Naive thymus-derived CD4-positive, alpha-beta T cell (primary cell): Measurements from ENCODE around the gene RBL1. TPM values are rescaled to one million over a fixed set of nuclear protein-coding genes. Genes with fewer than 3 reads are reported as not detected.
"Not testable (repeated sequence)": the region's sequence is repeated elsewhere in the genome, so short reads cannot be mapped to it uniquely, and the experiment has no call there.

Experiments
- ATAC-seq: fragments of 150-1000 bp; cut with Tn5 transposase; 2 replicates; pipeline ENCODE4 v1.10.0; 2021; ENCODE audit warnings: mild to moderate bottlenecking, moderate library complexity
- CTCF ChIA-PET: fragments of 350-600 bp; sonication (Branson Sonifier 250); formaldehyde crosslinking; loops from one replicate; lab custom pipeline; 2021; ENCODE audit warnings: antibody characterized with exemption; lab: Charles Lee
- POLR2A ChIA-PET: fragments of 350-600 bp; sonication (Branson Sonifier 250); formaldehyde crosslinking; loops from one replicate; lab custom pipeline; 2021; ENCODE audit warnings: antibody characterized with exemption, inconsistent platforms; lab: Charles Lee
- DNase-seq, 9 donors: peaks; one replicate each; pipeline versions ENCODE4 v3.0.0 to v3.0.0-alpha.2; 2020 to 2022; ENCODE audit warnings: mixed read lengths in 1 of 9
- H3K27ac ChIP-seq: one replicate; pipeline ENCODE4 v1.7.0; 2013; ENCODE audit warnings: mild to moderate bottlenecking, low read depth, low read length, moderate library complexity
- H3K27me3 ChIP-seq, 2 donors: one replicate each; pipeline ENCODE4 v1.7.0; 2013; ENCODE audit warnings: low read length in 2 of 2, mild to moderate bottlenecking in 2 of 2, moderate library complexity in 2 of 2; ENCODE audit not compliant: control insufficient read depth in 2 of 2, insufficient read depth in 2 of 2
- H3K36me3 ChIP-seq, 3 experiments: 1 replicate in 2 of 3; 2 replicates in 1 of 3; pipeline ENCODE4 v1.7.0; 2013; ENCODE audit warnings: low read length in 3 of 3, mild to moderate bottlenecking in 3 of 3, moderate library complexity in 1 of 3; ENCODE audit not compliant: insufficient read depth in 3 of 3, control insufficient read depth in 2 of 3
- H3K4me1 ChIP-seq, 2 donors: one replicate each; pipeline ENCODE4 v1.7.0; 2013; ENCODE audit warnings: low read length in 2 of 2, mild to moderate bottlenecking in 2 of 2, moderate library complexity in 1 of 2; ENCODE audit not compliant: control insufficient read depth in 2 of 2, insufficient read depth in 2 of 2
- H3K4me3 ChIP-seq: 2 replicates; pipeline ENCODE4 v1.7.0; 2013; ENCODE audit warnings: mild to moderate bottlenecking, low read length
- H3K9me3 ChIP-seq, 3 experiments: 1 replicate in 2 of 3; 2 replicates in 1 of 3; pipeline ENCODE4 v1.7.0; 2013; ENCODE audit warnings: low read length in 3 of 3; ENCODE audit not compliant: control insufficient read depth in 2 of 3
- H3K27ac Mint-ChIP-seq, 9 donors: one replicate each; pipeline ENCODE4 v1.8.0; 2020 to 2022; ENCODE audit warnings: mixed read lengths in 9 of 9, mild to moderate bottlenecking in 8 of 9, moderate library complexity in 5 of 9, inconsistent platforms in 2 of 9
- H3K27me3 Mint-ChIP-seq, 5 donors: one replicate each; pipeline ENCODE4 v1.8.0; 2021 to 2022; ENCODE audit warnings: mixed read lengths in 5 of 5, mild to moderate bottlenecking in 1 of 5
- H3K36me3 Mint-ChIP-seq, 5 donors: one replicate each; pipeline ENCODE4 v1.8.0; 2020 to 2022; ENCODE audit warnings: mixed read lengths in 5 of 5, mild to moderate bottlenecking in 3 of 5, inconsistent platforms in 1 of 5
- H3K4me1 Mint-ChIP-seq, 7 donors: one replicate each; pipeline ENCODE4 v1.8.0; 2020 to 2022; ENCODE audit warnings: mixed read lengths in 7 of 7, mild to moderate bottlenecking in 3 of 7, inconsistent platforms in 1 of 7
- H3K4me3 Mint-ChIP-seq, 10 donors: one replicate each; pipeline ENCODE4 v1.8.0; 2020 to 2022; ENCODE audit warnings: mild to moderate bottlenecking in 10 of 10, mixed read lengths in 10 of 10, moderate library complexity in 6 of 10, inconsistent platforms in 2 of 10
- H3K9me3 Mint-ChIP-seq, 11 donors: one replicate each; pipeline ENCODE4 v1.8.0; 2020 to 2022; ENCODE audit warnings: mixed read lengths in 11 of 11, mild to moderate bottlenecking in 4 of 11, inconsistent platforms in 1 of 11, moderate library complexity in 1 of 11
- intact Hi-C, 2 donors: fragments of 100-400 bp; cut with micrococcal nuclease; formaldehyde crosslinking; loops; one replicate each; pipeline ENCODE4 v1.15.1; 2023
- polyA plus RNA-seq, 2 donors: library from polyadenylated mRNA; unstranded; fragments of 300-500 nt; fragmentation: Illumina TruSeq; gene quantifications; one replicate each; pipeline ENCODE4 v1.2.3, GENCODE V29; 2021
- total RNA-seq, 6 experiments: library from RNA in 5 of 6; stranded (reverse) in 5 of 6; gene quantifications; 1 replicate in 5 of 6; 2 replicates in 1 of 6; pipeline ENCODE4 v1.2.3 and lab custom pipeline; 2021 to 2026

The RBL1 gene
- total and polyA plus RNA-seq, 7 experiments from 2014 or later = 10.0 to 51.2 (median 28.3) TPM

GRCh38 chr20:37069563-37069962, 26.2 kb downstream of the RBL1 start:
- CTCF ChIA-PET, intact Hi-C loops: not testable (repeated sequence)

GRCh38 chr20:37066168-37066567, 29.6 kb downstream of the RBL1 start:
- H3K9me3 ChIP-seq = no peaks in the 10 kb centered on the region
- no peak overlapping the region for H3K27ac ChIP-seq
- Mint-ChIP-seq H3K27me3 (no peaks in the 10 kb centered on the region), H3K27ac (peak overlapping the region in 2 of 9 donors; percentile 1 to 29), H3K36me3 (peaks cover 6 to 32% (median 20%) of the 10 kb centered on the region in 5 donors), H3K4me1 (peaks cover 3 to 8% (median 4%) of the 10 kb centered on the region in 7 donors), H3K9me3 (no peaks in the 10 kb centered on the region), H3K4me3 (no peak overlapping the region)
- H3K36me3 ChIP-seq = peaks cover 0 to 27% (median 12%) of the 10 kb centered on the region in 3 experiments
- peaks cover 4% of the 10 kb centered on the region in 2 donors for H3K4me1 ChIP-seq
- ChIA-PET POLR2A (interaction anchor here (0.6 kb wide), 1 partner anchor 58 kb away, joined by 3 read pairs; no protein-coding TSS in a partner anchor), CTCF (interaction anchor here (1.1 kb wide), 1 partner anchor 23 kb away, joined by 3 read pairs; no protein-coding TSS in a partner anchor)
- intact Hi-C loops = no loop called here
- DNase-seq (no peak), ATAC-seq (no peak)
- H3K4me3 ChIP-seq = no peak overlapping the region
- no peaks in the 10 kb centered on the region for H3K27me3 ChIP-seq

More at GRCh38 chr20:37069563-37069962, 26.2 kb downstream of the RBL1 start:
- H3K27me3 Mint-ChIP-seq, H3K9me3 Mint-ChIP-seq, H3K4me3 Mint-ChIP-seq, H3K9me3 ChIP-seq, H3K4me3 ChIP-seq, POLR2A ChIA-PET, H3K27me3 ChIP-seq, H3K27ac Mint-ChIP-seq, ATAC-seq, DNase-seq, H3K27ac ChIP-seq: not testable (repeated sequence)
- H3K4me1 Mint-ChIP-seq = peaks cover 14 to 33% (median 26%) of the 10 kb centered on the region in 7 donors
- peaks cover 0 to 18% (median 7%) of the 10 kb centered on the region in 3 experiments for H3K36me3 ChIP-seq
- peaks cover 14 to 19% of the 10 kb centered on the region in 2 donors for H3K4me1 ChIP-seq
- peaks cover 6 to 32% (median 19%) of the 10 kb centered on the region in 5 donors for H3K36me3 Mint-ChIP-seq

GRCh38 chr20:37055276-37055675, 40.5 kb downstream of the RBL1 start:
- ATAC-seq (no peak), DNase-seq (no peak)
- peaks cover 0 to 18% (median under 1%) of the 10 kb centered on the region in 7 donors for H3K4me1 Mint-ChIP-seq
- H3K27ac ChIP-seq = no peak overlapping the region
- peaks cover 0 to 38% (median 6%) of the 10 kb centered on the region in 3 experiments for H3K36me3 ChIP-seq
- no peaks in the 10 kb centered on the region for H3K27me3 Mint-ChIP-seq
- H3K27me3 ChIP-seq = no peaks in the 10 kb centered on the region
- no peaks in the 10 kb centered on the region for H3K4me1 ChIP-seq
- no peaks in the 10 kb centered on the region for H3K9me3 Mint-ChIP-seq
- no peaks in the 10 kb centered on the region for H3K9me3 ChIP-seq
- CTCF ChIA-PET = interaction anchor here (0.7 kb wide), 1 partner anchor 76 kb away, joined by 3 read pairs; no protein-coding TSS in a partner anchor
- H3K4me3 ChIP-seq = no peak overlapping the region
- H3K36me3 Mint-ChIP-seq = peaks cover 20 to 69% (median 58%) of the 10 kb centered on the region in 5 donors
- no peak overlapping the region for H3K4me3 Mint-ChIP-seq
- peak overlapping the region; percentile 32 to 78 (median 54) for H3K27ac Mint-ChIP-seq
- POLR2A ChIA-PET = no interaction called here
- intact Hi-C loops = no loop called here

- Histone ChIP-seq H3K4me1 (no peaks in the 10 kb centered on the region), H3K27ac (no peak overlapping the region), H3K27me3 (no peaks in the 10 kb centered on the region), H3K4me3 (no peak overlapping the region), H3K36me3 (peaks cover 0 to 26% (median 6%) of the 10 kb centered on the region in 3 experiments), H3K9me3 (no peaks in the 10 kb centered on the region)
- no peak overlapping the region for H3K4me3 Mint-ChIP-seq
- DNase-seq = no peak
- H3K27me3 Mint-ChIP-seq = no peaks in the 10 kb centered on the region
- H3K36me3 Mint-ChIP-seq = peaks cover 16 to 68% (median 55%) of the 10 kb centered on the region in 5 donors
- peaks cover 0 to 15% (median 3%) of the 10 kb centered on the region in 7 donors for H3K4me1 Mint-ChIP-seq
- intact Hi-C loops = no loop called here
- ATAC-seq = no peak
- ChIA-PET CTCF (interaction anchor here (0.6 kb wide), 1 partner anchor 60 kb away, joined by 3 read pairs; no protein-coding TSS in a partner anchor), POLR2A (no interaction called here)
- peak overlapping the region in 5 of 9 donors; percentile 21 to 83 (median 73) for H3K27ac Mint-ChIP-seq
- H3K9me3 Mint-ChIP-seq = no peaks in the 10 kb centered on the region
Observed at GRCh38 chr20:37053230-37053950, 42.4 kb downstream of the RBL1 start.

- ChIA-PET CTCF (interaction anchor here (0.7 to 1.5 kb wide), 5 partner anchors 23 to 404 kb away, joined by 3 to 7 read pairs (median 3); no protein-coding TSS in a partner anchor), POLR2A (interaction anchor here (0.5 to 3.7 kb wide), 17 partner anchors 9 to 1173 kb away, joined by 3 to 14 read pairs (median 4); partner anchors contain the start of genes RBL1 and SLA2)
- Mint-ChIP-seq H3K27ac (peak overlapping the region; percentile 78 to 99 (median 93)), H3K9me3 (peaks cover 0 to 2% (median 0%) of the 10 kb centered on the region in 11 donors), H3K27me3 (no peaks in the 10 kb centered on the region), H3K4me1 (peaks cover 6 to 38% (median 32%) of the 10 kb centered on the region in 7 donors), H3K4me3 (peak overlapping the region; percentile 81 to 97 (median 87)), H3K36me3 (peaks cover 9 to 55% (median 38%) of the 10 kb centered on the region in 5 donors)
- Histone ChIP-seq H3K27me3 (no peaks in the 10 kb centered on the region), H3K36me3 (peaks cover 0 to 19% (median 14%) of the 10 kb centered on the region in 3 experiments), H3K4me3 (peak overlapping the region; percentile 67), H3K9me3 (no peaks in the 10 kb centered on the region), H3K27ac (peak overlapping the region; percentile 59), H3K4me1 (peaks cover 14 to 17% of the 10 kb centered on the region in 2 donors)
- intact Hi-C loops = loop anchor here (1.0 to 5.0 kb wide), 4 partner anchors 28 to 101 kb away; partner anchors contain the start of gene RBL1 (in 1 of the 2)
- DNase-seq (peak in 8 of 9 donors; percentile 13 to 48 (median 38)), ATAC-seq (peak; percentile 76)
Observed at GRCh38 chr20:37042986-37043972, 52.5 kb downstream of the RBL1 start.

- H3K4me3 Mint-ChIP-seq, H3K9me3 Mint-ChIP-seq, H3K27ac ChIP-seq, H3K27me3 ChIP-seq, H3K4me3 ChIP-seq, ATAC-seq, H3K27me3 Mint-ChIP-seq, CTCF ChIA-PET, DNase-seq, H3K9me3 ChIP-seq, intact Hi-C loops: not testable (repeated sequence)
- Mint-ChIP-seq H3K4me1 (peaks cover 6 to 29% (median 24%) of the 10 kb centered on the region in 7 donors), H3K36me3 (peaks cover 4 to 47% (median 31%) of the 10 kb centered on the region in 5 donors), H3K27ac (peak overlapping the region in 2 of 9 donors; percentile 8 to 74)
- POLR2A ChIA-PET = interaction anchor here (1.2 to 1.7 kb wide), 2 partner anchors 11 to 24 kb away, joined by 3 to 9 read pairs; no protein-coding TSS in a partner anchor
- peaks cover 11 to 14% of the 10 kb centered on the region in 2 donors for H3K4me1 ChIP-seq
- peaks cover 4 to 11% (median 7%) of the 10 kb centered on the region in 3 experiments for H3K36me3 ChIP-seq
Observed at GRCh38 chr20:37039366-37039765, 56.4 kb downstream of the RBL1 start.
